GM21576 (cell line): Measurements from ENCODE around the gene PSMD14.
"Not testable (repeated sequence)": the region's sequence is repeated elsewhere in the genome, so short reads cannot be mapped to it uniquely, and the experiment has no call there.

Source experiments
- ATAC-seq: cut with Tn5 transposase; IDR thresholded peaks from one replicate; pipeline ENCODE4 v1.9.1; 2021; ENCODE audit warnings: mild to moderate bottlenecking, moderate library complexity; ENCODE audit not compliant: unreplicated experiment

The PSMD14 gene

DNA sequence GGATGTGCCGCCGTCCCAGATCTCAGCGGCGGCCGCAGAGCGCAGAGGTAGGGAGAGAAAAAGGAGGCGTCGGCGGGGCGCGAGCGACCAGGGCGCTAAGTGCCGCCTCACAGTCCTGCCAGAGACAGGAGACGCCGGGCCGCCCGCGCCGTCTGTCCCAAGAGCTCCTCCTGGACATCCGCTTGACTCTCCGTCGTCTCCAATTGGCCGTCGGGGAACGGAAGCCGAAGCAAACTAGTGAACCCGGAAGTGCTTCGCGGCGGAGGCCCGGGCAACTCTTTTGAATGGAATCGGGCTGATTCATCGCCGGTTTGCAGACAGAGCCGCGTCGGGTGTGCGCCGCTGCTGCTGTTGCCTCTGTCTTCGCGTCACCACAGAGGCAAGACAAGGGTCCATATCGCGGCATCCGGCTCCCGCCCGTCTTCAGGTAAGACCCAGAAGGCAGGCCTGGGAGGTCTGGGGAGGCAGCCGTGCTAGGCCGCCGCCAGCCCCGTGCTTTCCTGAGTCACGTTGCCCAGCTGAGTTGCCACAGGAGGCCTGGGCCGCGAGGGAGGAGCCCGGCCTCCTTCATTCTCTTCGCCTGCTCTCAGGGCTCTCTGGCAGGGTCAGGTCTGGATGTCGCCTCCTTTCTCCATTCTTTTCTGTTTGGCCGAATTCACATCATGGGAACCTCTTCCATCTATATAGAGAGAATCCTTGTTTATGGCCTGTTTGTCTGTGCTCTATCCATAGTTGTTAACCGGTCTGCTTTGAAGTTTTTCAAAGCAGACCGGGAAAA is at the start of gene PSMD14:
Gene PSMD14 (plus strand): TSS at position 248 of the 778 bp plus-strand sequence. CDS start 10,401 bp downstream, outside the sequence.
- ATAC-seq: peak; percentile 97

DNA sequence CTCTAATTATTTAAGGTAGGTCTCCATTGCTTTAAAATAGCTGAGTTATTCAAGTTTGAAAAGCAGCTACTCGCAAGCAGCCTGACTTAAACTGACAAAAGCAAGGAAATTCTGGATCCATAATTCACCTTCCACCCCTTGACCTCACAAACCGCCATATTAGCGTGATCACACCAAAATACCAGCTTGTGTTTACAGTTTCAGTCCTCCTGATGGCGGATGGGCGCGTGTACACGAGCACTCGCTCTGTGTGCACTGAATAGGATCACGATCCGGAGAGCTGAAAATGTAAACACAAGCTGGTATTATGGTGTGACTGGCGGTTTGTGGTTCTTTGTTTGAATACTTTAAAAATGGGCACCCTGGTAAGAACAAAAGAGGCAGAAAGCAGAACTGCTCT is 42.4 kb upstream of the PSMD14 start:
- no peak for ATAC-seq

DNA sequence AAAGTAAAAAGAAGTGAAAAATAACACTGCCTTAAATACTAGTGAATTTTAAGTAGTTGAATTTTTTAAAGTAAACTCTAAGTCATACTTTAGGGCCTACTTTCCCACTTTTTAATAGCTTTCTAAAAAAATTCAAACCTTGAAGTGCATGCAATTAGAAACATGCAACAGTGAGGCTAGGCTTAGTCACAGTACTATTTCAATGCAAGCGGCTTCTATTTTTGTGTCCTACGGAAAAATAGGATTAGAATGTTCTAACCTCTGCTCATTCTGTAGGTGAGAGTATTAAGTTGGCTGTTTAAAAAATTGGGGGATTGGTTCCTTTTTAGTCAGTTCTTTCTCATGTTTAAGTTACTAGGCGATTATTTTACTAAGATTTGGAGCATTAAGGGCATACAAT is 39.1 kb upstream of the PSMD14 start:
- no peak for ATAC-seq

DNA sequence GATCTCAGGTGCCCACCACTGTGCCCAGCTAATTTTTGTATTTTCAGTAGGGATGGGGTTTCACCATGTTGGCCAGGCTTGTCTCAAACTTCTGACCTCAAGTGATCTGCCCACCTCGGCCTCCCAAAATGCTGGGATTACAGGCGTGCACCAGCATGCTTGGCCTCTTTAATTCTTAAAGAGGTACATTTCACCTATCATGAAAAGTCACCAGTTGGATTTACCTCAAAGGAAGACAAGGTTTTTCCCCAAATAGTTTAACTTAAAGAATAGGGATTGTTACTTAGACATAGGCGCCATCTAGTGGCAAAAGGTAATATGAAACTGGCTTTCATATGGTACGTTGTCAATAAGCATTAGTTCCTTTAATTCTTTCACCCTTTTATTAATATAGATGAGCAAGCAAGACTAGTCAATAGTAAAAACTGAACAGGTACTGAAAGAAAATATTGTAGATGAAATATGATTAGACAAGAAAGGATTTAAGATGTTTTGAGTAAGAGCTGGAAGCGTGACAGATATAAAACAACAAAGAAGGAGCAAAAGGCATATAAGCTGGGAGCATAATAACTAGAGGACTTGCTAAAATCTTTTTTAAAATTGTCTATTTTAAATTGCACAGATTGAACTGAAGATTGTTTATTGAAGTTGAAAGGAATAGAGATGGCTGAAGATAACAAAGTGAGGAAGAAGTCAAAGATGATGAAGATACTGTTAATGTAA is 35.0 kb upstream of the PSMD14 start:
- ATAC-seq: no peak

DNA sequence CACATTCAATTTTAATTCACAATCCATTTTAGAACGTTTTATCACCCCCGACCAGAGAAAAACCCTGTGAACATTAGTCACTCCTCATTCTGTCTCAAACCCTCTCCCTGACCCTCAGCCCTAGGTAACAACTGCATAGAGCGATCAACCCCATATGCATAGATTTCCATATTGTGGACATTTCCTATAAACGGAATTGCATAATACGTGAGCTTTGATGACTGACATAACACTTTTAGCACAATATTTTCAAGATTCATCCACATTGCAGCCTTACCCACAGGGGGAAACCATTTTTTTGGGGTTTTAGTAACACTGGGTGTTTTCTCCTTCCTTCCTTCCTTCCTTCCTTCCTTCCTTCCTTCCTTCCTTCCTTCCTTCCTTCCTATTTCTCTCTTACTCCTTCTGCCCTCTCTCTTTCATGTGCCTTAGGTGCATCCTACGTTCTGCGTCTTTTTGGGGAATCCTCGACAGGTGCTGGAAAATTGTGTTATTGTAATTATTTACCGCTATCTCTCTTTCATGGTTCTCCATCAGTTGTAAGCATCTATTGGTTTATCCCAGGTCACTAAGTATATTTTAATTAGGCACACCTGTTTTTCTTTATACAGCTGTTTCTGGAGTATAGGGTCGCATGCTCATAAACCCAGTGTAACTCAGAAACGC is 29.5 kb upstream of the PSMD14 start:
- not testable (repeated sequence) for ATAC-seq

DNA sequence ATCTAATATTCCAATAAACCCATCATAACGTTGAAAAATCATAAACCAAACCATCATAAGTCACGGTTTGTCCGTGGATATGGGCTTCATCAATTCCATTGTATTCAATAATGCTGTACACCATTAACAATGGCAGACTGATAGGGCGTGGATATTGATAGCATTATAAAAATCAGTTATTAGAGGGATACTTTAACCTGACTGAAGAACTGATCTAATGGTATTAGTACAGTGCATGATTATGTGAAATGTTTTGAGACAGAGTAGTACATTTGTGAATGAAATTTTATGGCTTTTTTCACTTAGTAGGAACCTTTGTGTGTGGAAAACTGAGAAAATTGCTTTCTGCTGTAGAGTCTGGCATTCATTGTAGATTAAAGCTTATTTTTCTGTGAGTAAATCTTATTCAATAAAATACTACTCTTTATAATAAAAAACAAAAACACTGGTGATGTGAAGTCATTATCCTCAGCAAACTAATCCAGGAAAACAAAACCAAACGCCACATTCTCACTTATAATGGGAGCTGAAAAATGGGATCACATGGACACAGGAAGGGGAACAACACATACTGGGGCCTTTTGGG is 28.9 kb upstream of the PSMD14 start:
- ATAC-seq: not testable (repeated sequence)

DNA sequence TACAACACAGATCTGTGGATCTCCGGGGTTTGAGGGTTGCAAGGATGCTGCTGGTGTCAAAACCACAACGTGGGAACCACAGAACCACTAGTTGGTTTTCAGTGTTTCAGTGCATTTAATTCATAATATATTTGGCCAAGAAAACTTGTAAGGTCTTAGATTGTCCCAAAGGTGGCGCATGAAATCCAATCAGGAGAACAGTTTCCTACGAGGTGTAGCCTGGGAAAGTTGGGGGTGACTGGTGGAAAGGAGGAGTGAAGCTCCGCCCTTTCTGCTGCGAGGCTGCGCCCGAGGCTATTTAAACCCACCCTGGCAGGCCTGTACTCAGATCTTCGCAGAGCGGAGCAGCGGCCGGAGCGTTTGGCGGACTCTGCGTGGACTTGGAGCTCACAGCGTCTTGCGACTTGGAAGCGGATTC is 27.3 kb upstream of the PSMD14 start:
- ATAC-seq: not testable (repeated sequence)

DNA sequence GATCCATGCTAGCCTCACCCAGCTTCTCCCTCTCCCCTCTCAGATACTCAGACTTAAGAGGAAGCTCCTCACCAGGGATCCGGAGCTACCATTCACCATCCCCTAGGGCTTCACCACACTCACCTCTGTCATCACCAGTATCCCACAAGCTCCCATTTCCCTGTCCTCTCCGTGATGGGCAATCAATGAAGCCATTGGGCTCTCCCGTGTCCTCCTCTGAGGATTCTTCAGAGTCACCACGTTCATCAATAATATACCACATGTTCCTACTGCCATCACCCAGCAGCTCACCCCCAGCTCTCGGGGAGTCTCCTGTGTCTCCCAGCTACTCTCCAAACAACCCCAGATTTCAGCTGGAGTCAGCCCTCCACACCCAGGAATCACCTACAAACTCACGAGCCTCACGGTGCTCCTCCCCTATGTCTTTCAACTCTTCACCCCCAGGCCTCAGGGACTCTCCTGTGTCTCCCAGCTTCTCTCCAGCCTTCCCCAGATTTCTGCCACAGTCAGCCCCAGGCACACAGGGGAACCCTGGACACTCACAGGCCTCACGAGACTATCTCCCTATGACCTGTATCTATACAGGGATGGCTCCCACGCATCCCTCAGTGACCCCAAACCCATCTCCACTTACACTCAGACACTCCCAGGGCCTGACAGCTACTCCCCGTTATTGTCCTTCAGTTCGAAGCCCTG is 26.5 kb upstream of the PSMD14 start:
- not testable (repeated sequence) for ATAC-seq

DNA sequence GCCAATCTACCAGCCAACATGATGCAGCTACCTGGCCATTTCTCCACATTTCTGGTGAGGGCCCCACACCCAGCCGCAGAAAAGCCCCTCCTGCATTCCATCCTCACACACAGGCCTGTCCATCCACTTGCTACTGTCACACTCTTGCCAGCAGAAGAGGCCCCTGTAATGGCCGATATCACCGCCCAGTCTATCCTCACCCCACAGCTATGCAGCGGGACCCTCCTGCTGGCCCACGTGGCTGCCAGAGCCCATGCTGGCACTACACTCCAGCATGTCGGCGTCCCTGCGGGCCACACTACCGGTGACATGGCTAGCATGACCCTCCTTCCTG is 25.9 kb upstream of the PSMD14 start:
- not testable (repeated sequence) for ATAC-seq

DNA sequence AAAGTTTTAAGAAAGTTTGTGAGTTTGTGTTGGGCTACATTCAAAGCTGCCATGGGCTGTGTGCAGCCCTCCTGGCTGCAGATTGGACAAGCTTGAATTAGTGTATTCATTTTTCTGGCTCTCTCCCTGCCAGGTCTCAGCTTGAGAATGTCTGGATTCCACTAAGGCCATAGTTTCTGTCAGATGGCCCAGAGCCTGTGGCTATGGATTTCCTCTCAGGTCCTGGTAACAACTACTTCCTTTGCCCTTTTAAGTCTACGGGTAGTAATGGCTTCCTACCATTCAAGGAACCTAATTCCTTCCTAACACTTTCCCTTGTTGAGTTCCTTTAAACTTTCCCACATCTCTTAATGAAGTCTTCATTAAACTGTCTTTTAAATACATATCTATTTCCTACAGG is 24.3 kb upstream of the PSMD14 start:
- no peak for ATAC-seq

DNA sequence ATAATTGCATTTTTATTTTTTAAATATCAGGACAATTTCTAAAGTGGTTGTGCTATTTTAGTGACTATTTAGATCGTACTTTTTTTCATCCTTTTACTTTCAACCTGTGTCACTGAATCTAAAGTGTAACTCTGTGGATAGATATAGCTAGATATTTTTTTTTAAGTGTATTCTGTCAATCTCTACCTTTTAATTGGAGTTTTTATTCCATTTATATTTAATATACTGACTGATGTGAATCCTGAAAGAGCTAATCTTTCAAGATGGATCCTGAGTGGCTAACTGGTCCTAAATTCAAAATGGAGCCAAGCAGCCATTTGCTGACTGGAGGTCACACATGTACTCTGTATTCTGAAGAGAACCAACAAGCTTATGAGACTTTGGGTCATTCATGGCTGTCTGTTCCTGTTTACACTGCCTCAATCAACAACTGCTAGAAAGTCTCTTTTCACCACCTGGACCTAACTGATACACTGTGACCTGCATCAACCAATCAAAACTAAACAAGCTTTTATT is 4.6 kb upstream of the PSMD14 start:
- no peak for ATAC-seq

DNA sequence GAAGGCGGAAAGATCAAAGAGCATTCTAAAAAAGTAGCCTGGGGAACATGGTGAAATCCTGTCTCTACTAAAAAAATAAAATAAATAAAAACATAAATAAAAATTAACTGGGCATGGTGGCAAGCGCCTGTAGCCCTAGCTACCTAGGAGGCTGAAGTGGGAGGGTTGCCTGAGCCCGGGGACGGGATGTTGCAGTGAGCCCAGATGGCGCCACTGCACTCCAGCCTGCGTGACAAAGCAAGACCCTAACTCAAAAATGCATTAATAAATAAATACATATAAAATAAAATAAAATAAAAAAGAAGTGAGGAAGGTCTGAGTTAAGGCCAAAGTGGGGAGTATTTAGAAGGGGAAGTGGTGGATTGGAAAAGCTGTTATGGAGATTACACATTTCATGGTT is 1.3 kb upstream of the PSMD14 start:
- ATAC-seq: no peak

DNA sequence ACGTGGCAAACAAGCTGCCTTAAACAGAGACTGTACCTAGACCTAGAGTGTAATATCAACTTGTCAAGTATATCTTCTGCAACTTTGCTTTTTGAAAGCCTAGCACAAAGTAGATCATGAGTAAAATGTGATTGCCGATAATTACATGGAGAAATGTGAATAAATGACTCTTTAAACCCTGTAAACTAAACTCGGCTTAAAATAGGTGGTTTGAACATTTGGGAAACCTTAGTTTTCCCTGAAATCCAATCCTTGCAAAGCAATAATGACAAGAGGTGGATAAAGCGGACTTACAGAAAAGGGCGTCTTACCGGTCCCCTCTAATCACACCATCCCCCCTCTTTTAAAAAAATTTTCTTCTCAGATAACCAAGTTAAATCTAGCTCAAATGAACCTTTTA is 549 bp upstream of the PSMD14 start:
- no peak for ATAC-seq

DNA sequence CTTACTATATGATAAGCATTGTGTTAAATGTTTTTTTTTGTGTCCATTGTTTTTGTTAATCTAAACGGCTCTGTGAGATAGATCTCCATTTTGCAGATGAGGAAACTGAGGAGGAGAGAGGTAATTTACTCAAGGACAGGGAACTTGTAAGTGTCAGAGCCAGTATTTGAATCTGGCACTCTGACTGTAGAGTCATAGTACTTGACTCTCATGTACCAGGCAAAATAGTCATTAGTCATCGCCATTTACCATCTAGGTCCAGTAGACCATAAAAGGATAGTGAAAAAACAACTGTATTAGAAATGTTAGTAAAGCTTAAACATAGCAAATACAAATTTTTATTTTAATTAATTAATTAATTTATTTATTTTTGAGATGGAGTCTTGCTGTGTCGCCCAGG is 4.8 kb downstream of the PSMD14 start:
- ATAC-seq: no peak

DNA sequence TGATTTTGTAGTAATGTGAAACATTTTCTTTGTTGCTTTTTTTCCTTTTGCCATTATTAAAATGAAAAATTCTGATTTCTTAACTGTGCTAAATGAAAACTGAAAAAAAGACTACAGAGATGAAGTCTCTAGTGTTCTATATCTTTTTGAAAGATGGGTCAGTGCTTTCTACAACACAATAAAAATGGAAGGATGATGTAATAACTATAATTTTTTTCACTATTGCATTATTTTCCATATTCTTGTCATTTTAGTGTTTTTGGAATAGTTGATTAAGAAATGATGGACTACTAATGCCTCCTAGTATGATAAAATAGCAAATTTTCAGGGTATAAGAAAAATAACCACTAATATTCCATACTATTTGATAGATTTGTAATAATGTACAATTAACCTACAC is 7.2 kb downstream of the PSMD14 start:
- no peak for ATAC-seq

DNA sequence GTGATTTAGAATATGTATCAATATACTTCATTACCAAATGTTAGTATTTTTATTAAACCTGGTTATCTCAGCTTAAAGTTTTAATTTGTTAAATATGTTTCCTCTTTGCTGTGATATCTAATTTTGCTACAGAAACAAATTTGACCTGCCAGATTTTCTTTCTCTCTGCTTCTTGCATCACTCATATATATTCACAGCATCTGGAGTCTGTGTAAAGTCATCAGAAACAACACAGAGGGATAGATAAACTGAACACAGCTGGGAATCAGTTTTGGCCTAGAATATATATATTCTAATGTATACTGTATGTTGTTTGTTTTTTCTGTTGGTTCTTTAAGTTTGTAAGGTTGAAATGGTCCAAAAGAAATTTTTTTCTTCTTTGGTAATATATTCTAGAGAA is 8.5 kb downstream of the PSMD14 start:
- ATAC-seq: no peak

DNA sequence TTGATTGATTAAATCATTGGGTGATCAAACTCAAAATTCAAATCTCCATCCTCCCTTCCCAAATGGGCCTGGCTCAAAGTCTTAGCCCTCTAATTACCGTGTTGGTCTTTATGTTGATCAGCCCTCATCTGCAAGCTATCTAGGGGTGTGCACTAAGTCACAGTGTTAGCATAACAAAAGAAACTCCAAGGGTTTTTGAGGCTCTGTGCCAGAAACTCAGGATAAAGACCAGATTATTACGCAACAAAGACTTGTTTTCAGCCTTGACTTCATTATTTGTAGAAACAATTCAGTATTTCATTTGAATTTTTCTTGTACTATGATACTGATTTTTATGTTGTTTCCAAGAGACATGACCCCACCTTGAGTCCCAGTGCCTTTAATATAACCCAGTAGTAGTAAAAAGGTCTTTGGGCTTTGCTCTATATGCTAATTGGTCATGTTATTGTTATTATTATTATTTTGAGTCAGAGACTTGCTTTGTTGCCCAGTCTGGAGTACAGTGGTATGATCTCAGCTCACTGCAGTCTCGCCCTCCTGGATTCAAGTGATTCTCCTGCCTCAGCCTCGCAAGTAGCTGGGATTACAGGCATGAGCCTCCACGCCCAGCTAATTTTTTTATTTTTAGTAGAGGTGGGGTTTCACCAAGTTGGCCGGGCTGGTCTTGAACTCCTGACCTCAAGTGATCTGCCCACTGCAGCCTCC is 13.9 kb downstream of the PSMD14 start:
- ATAC-seq: no peak

DNA sequence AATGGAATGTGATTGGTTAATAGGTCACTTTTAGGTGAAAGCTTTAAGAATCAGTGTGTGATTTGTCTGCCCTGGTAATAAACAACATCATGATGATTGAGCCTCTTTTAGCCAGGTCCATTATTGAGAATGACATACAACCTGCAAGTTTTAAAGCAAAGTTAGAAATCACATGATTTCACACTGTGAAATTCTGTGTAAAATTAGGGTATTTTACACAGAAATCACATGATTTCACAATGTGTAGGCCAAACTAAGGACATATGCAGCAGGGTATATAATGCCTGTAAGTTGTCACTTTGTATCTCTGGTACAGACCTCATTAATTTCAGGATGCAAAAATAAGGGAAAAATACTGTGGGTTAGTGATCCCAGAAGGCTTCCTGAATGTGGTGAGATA is 16.7 kb downstream of the PSMD14 start:
- no peak for ATAC-seq

DNA sequence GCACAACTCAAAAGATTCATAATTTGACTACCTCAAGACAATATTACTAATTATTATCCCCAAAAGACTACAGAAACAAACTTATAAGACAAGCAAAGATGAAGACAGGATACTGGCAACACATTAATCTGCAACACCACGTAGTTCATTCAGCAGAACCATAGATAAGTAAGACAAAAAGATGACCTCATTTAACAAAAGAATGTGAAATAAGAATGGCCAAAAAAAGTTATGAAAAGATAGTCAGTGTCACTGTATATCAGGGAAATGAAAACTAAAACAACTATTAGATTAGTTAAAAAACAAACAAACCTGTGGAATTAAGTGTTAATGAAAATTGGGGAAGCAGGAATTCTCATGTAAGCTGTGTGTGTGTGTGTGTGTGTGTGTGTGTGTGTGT is 19.4 kb downstream of the PSMD14 start:
- ATAC-seq: no peak

DNA sequence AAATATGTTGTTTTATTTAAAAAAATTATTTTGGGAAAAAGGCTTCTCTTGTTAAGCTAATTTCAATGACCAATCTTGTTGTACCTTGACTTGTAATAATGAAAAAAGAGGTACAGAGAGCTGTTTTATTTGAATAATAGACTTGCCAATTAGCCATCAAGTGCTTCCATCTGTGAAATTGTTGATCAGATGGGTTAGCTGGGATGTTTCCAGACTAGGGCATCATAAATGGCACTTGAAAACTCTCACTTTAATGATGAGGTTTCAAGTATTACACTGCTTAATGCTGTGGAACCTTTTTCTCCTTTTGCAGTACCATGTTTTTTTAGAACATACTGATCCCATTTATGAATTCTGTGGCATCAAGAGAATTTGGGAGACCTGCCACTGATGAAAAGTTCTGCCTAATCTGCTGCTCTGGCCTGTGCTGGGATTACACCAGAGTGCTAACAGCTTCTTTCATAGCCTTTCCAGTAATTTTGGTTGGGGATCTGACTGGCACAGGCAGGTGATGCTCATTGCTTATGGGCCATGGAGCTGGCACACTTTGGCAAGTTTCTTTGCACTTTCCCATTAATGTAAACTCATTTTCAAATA is 24.2 kb downstream of the PSMD14 start:
- no peak for ATAC-seq
